Bronchial epithelial cell (primary cell): Measurements from ENCODE around the gene FOXO6. TPM values are rescaled to one million over a fixed set of nuclear protein-coding genes. Genes with fewer than 3 reads are reported as not detected.
"Not testable (repeated sequence)": the region's sequence is repeated elsewhere in the genome, so short reads cannot be mapped to it uniquely, and the experiment has no call there.

Experiments used
- DNase-seq: peaks from one replicate; pipeline ENCODE4 v3.0.0-alpha.2; 2010; ENCODE audit warnings: low read depth
- FAIRE-seq: peaks from 2 replicates; lab custom pipeline; 2011; peaks lifted over from hg19 to GRCh38; lab: Jason Lieb, UNC
- H3K27me3 ChIP-seq: 2 replicates; pipeline ENCODE4 v1.5.1; 2011; ENCODE audit warnings: low read length; ENCODE audit not compliant: control insufficient read depth, insufficient read depth
- H3K36me3 ChIP-seq: 2 replicates; pipeline ENCODE4 v1.5.1; 2011; ENCODE audit warnings: low read length; ENCODE audit not compliant: control insufficient read depth, insufficient read depth
- H3K4me3 ChIP-seq: 2 replicates; pipeline ENCODE4 v1.5.1; 2011; ENCODE audit warnings: mild to moderate bottlenecking, low read depth, low read length, control low read depth
- total RNA-seq: library from RNA; depleted of rRNA; stranded (reverse); fragments of >200 nt; gene quantifications from 2 replicates; pipeline ENCODE4 v1.2.1, GENCODE V29; 2014
- TF ChIP-seq, protein P1 (sequence below): IDR thresholded peaks from 2 replicates; pipeline ENCODE4 v1.5.1; 2011; ENCODE audit warnings: mild to moderate bottlenecking, moderate library complexity, low read length, control low read depth, inconsistent platforms; ENCODE audit not compliant: insufficient read depth, severe bottlenecking

The FOXO6 gene
- total RNA-seq, 1 donor from 2014 or later: not detected

- Histone ChIP-seq H3K27me3 (no peaks in the 10 kb centered on the region), H3K4me3 (no peak overlapping the region), H3K36me3 (no peaks in the 10 kb centered on the region)
- DNase-seq (no peak), FAIRE-seq (no peak)
- TF ChIP-seq, protein P1, sequence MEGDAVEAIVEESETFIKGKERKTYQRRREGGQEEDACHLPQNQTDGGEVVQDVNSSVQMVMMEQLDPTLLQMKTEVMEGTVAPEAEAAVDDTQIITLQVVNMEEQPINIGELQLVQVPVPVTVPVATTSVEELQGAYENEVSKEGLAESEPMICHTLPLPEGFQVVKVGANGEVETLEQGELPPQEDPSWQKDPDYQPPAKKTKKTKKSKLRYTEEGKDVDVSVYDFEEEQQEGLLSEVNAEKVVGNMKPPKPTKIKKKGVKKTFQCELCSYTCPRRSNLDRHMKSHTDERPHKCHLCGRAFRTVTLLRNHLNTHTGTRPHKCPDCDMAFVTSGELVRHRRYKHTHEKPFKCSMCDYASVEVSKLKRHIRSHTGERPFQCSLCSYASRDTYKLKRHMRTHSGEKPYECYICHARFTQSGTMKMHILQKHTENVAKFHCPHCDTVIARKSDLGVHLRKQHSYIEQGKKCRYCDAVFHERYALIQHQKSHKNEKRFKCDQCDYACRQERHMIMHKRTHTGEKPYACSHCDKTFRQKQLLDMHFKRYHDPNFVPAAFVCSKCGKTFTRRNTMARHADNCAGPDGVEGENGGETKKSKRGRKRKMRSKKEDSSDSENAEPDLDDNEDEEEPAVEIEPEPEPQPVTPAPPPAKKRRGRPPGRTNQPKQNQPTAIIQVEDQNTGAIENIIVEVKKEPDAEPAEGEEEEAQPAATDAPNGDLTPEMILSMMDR: peak; percentile 9
Measured at GRCh38 chr1:41330588-41331545, 30.4 kb upstream of the FOXO6 start.

- H3K36me3 ChIP-seq: no peaks in the 10 kb centered on the region
- TF ChIP-seq, protein P1: no peak
- no peak overlapping the region for H3K4me3 ChIP-seq
- no peak for DNase-seq
- H3K27me3 ChIP-seq: no peaks in the 10 kb centered on the region
- FAIRE-seq: no peak
Measured at GRCh38 chr1:41331546-41331917, 29.7 kb upstream of the FOXO6 start.

GRCh38 chr1:41332161-41332560 is 29.1 kb upstream of the FOXO6 start:
- H3K4me3 ChIP-seq, H3K27me3 ChIP-seq, DNase-seq, H3K36me3 ChIP-seq, FAIRE-seq: not testable (repeated sequence)

- Histone ChIP-seq H3K4me3 (no peak overlapping the region), H3K36me3 (no peaks in the 10 kb centered on the region), H3K27me3 (no peaks in the 10 kb centered on the region)
- TF ChIP-seq, protein P1: no peak
- no peak for DNase-seq
- FAIRE-seq: peak; percentile 47
Measured at GRCh38 chr1:41333146-41333784, 28.0 kb upstream of the FOXO6 start.

GRCh38 chr1:41338820-41339219 is 22.4 kb upstream of the FOXO6 start:
- FAIRE-seq: no peak
- no peak for DNase-seq
- H3K27me3 ChIP-seq: no peaks in the 10 kb centered on the region
- TF ChIP-seq, protein P1: no peak
- H3K4me3 ChIP-seq: no peak overlapping the region
- no peaks in the 10 kb centered on the region for H3K36me3 ChIP-seq

DNA sequence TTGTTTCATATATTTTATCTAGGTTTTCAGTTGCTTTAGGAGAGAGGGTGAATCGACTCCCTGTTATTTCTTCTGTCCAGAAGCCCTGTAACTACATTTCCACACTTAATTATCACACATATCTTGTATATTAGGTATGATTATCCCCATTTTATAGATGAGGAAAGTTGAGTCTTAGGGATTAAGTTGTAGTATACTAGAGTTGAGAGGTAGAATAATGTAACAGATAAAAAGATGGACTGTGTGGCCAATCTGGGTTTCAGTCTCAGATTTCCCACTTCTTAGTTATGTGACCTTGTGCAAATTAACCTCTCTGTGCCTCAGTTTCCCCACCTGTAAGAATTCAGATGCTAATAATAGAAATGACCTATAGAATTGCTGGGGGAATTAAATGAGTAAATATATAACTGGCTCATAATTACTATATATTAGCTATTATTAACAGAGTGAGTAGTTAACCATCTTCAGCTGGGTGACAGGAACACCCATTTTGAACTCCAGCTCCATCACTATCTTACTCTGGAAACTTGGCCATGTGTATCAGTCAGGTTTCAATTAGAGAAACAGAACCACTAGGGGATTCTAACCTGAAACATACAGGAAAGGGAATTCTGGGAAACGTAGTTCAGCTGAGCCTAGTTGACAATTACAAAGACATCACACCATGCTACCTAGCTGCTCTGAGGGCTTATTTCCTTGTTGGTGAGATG is 20.4 kb upstream of the FOXO6 start:
- TF ChIP-seq, protein P1: no peak
- no peak for FAIRE-seq
- H3K27me3 ChIP-seq: no peaks in the 10 kb centered on the region
- no peaks in the 10 kb centered on the region for H3K36me3 ChIP-seq
- no peak for DNase-seq
- H3K4me3 ChIP-seq: no peak overlapping the region
